Tibial nerve (tissue), 4 donors: Measurements from ENCODE around the gene PRM2.

Experiments used
- EP300 ChIP-seq, 2 donors: sonication (generic); formaldehyde crosslinking; IDR thresholded peaks; one replicate each; pipeline ENCODE4 v1.6.1; 2017; ENCODE audit warnings: antibody characterized with exemption in 2 of 2, mild to moderate bottlenecking in 1 of 2
- POLR2A ChIP-seq, 2 donors: fragments of 450-650 bp; IDR thresholded peaks; one replicate each; pipeline ENCODE4 v1.6.1; 2017; ENCODE audit warnings: antibody characterized with exemption in 2 of 2, mild to moderate bottlenecking in 2 of 2, moderate library complexity in 2 of 2
- TF ChIP-seq, protein P1 (sequence below), 5 experiments: fragments of 200-600 bp in 3 of 5; fragments of 450-650 bp in 2 of 5; sonication (generic) in 3 of 5; IDR thresholded peaks; one replicate each; pipeline ENCODE4 v1.5.1; 2016 to 2019; ENCODE audit warnings: antibody characterized with exemption in 5 of 5, mild to moderate bottlenecking in 3 of 5, moderate library complexity in 2 of 5

DNA sequence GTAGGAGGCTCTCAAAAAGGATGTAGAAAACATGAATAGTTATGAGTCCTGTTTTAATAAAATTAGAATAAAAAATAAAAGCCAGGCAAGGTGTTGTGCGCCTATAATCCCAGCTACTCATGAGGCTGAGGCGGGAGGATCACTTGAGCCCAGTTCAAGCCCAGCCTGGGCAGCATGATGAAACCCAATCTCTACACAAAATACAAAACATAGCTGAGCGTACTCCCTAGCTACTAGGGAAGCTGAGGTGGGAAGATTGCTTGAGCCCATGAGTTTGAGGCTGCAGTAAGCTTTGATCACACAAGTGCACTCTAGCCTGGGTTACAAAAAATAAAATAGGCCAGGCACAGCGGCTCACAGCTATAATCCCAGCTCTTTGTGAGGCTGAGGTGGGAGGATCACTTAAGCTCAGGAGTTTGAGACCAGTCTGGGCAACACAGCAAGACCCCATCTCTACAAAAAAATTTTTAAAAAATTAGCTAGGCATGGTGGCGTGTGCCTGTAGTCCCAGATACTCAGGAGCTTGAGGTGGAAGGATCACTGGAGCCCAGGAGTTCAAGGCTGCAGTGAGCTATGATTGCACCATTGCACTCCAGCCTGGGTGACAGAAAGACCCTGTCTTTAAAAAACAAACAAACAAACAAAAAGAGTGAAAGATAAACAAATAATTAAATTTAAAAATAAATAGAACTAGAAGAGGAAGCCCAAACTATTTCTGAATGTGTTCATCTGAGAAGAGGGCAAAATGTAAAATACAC, 22.0 kb upstream of the PRM2 start:
- TF ChIP-seq, protein P1, sequence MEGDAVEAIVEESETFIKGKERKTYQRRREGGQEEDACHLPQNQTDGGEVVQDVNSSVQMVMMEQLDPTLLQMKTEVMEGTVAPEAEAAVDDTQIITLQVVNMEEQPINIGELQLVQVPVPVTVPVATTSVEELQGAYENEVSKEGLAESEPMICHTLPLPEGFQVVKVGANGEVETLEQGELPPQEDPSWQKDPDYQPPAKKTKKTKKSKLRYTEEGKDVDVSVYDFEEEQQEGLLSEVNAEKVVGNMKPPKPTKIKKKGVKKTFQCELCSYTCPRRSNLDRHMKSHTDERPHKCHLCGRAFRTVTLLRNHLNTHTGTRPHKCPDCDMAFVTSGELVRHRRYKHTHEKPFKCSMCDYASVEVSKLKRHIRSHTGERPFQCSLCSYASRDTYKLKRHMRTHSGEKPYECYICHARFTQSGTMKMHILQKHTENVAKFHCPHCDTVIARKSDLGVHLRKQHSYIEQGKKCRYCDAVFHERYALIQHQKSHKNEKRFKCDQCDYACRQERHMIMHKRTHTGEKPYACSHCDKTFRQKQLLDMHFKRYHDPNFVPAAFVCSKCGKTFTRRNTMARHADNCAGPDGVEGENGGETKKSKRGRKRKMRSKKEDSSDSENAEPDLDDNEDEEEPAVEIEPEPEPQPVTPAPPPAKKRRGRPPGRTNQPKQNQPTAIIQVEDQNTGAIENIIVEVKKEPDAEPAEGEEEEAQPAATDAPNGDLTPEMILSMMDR (IDR thresholded peaks at IDR 0.05) = no peak
- TF ChIP-seq POLR2A (IDR thresholded peaks at IDR 0.05) (no peak), EP300 (IDR thresholded peaks at IDR 0.05) (no peak)
